ENCODE results near the gene MT1X.

The MT1X gene

DNA sequence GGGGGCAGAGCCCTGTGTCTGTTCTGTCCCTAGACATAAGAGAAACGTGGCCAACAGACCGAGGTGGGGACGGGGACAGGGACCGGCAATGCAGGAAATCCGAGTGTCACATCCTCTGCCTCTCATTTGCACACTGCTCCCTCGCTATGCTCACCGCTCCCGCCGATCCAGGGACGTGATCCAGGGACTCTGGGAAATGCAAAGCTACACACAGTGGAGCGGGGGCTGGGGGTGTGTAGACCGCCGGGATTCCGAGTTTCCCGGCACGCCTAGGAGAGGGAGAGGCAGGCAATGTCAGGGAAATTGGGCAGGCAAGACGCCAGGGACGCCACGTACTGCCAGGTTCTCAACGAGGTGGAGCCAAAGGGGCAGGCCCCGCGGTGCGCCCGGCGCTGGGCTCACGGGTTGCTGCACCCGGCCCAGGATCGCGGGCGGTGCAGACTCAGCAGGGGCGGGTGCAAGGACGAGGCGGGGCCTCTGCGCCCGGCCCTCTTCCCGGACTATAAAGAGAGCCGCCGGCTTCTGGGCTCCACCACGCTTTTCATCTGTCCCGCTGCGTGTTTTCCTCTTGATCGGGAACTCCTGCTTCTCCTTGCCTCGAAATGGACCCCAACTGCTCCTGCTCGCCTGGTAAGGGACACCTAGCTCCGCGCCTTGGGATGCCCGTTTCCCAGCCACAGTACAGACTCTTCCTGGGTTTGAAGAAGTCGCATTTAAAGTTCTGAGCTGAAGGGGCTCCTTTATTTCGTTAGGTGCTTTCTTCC, at the start of gene MT1X:
Gene MT1X (plus strand): TSS at position 532 of the 764 bp plus-strand sequence. CDS start 71 bp downstream, at position 603.
- DNase-seq, result peak; percentile 78 to 81

DNA sequence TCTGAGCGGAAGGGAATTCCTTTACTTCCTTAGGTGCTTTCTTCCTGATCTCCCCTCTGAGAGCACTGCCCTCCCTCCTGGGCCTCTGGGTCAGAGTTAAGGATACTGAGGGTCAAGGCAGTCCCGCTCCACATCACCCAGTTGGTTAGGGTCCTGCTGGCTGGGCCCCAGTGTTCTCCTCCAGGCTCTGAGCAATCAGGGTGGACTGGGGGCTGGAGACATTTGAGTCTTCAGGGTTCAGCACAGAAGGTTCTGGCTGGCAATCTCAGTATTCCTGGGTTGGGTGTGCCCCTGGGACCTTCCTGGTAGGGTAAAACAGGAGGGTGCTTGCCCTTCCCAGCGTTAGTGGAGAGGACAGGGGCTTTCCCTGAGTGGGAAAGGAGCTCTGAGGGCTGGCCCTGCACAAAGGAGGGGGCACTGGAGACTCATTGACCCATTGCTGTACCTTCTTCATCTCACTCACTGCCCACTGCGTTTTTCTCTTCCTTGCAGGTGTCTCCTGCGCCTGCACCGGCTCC, 49.4 kb upstream of the MT1X start:
- no peak for DNase-seq

GRCh38 chr16:56633535-56633934, 48.7 kb upstream of the MT1X start:
- DNase-seq, result no peak

DNA sequence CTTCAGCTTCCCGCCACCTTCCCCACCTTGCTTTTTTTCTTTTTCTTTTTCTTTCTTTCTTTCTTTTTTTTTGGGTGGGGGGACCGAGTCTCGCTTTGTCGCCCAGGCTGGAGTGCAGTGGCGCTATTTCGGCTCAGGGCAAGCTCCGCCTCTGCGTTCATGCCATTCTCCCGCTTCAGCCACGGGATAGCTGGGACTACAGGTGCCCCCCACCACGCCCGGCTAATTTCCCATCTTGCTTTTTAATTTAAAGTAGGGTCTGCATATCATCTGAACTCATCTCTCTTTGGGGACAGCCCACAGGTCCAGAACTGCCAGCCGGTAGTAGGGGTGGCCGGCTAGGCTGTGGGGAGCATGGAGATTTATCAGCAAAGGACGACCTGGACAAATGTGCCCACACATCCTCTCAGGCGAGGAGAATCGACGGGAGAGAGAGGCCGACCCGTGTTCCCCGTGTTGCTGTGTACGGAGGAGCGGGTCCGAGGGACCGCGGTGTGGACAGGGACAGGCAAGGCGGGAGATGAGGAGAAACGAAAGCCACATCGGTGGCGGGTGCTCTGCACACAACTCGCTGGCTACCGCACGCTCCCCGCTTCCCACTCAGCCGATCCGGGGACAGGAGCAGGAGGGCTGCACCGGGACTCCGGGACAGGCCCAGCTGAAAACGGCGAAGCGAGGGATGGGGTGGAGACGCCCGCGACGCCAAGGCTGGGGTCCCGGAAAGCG, 47.4 kb upstream of the MT1X start:
- no peak for DNase-seq

GRCh38 chr16:56635441-56635967, 46.8 kb upstream of the MT1X start:
- DNase-seq, result no peak

DNA sequence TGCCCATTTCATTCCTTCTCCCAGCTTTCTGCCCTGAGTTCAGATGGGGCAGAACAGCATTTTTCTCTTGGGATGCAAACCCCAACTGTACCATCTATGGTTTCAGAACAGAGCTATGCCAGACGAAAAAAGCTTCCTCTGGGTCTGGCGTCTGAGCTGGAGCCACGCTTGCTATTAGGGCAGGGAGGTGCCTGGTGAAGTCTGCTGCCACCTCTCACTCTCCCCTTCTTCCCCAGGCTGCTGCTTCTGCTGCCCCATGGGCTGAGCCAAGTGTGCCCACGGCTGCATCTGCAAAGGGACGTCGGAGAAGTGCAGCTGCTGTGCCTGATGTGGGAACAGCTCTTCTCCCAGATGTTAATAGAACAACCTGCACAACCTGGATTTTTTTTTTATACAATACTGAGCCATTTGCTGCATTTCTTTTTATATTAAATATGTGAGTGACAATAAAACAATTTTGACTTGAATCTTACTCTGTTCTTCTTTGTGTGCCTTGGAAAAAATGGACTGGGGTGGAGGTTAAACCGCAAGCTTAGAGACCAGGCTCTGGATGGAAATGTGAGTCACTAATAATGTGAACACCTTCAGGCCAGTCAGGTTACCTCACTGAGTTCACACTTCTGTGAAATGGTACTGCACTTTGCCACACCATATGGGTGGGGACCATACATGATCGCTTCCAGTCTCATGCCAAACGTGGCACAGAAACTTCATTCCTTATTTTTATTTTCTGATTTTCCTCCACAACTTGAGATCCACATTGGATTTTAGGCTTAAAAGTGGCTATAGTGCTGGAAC, 45.5 kb upstream of the MT1X start:
- no peak for DNase-seq

DNA sequence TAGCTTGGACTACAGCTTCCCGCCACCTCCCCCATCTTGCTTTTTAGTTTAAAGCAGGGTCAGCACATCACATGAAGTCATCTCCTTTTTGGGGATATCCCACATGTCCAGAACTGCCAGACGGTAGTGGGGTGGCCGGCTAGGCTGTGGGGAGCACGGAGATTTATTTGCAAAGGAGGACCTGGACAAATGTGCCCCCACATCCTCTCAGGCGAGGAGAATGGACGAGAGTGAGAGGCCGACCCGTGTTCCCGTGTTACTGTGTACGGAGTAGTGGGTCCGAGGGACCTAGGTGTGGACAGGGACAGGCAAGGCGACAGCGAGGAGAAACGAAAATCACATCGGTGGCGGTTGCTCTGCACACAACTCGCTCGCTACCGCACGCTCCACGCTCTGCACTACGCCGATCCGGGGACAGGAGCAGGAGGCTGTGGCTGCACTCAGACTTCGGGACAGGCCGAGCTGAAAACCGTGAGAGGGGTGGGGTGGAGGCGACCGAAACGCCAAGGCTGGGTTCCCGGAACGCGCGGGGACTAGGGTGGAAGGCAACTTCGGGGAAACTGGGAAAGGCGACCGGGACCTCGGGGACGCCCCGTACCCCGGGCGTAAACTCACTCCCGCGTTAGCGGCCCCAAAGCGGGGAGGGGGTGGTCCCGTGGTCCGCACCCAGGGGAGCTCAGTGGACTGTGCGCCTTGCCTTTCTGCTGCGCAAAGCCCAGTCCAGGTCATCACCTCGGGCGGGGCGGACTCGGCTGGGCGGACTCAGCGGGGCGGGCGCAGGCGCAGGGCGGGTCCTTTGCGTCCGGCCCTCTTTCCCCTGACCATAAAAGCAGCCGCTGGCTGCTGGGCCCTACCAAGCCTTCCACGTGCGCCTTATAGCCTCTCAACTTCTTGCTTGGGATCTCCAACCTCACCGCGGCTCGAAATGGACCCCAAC, 44.2 kb upstream of the MT1X start, which contains the start of gene MT1A:
Gene MT1A (plus strand): TSS at position 853 of the 937 bp plus-strand sequence. CDS start 73 bp downstream, at position 926.
- peak in 1 of 2 donors; percentile 11 for DNase-seq

DNA sequence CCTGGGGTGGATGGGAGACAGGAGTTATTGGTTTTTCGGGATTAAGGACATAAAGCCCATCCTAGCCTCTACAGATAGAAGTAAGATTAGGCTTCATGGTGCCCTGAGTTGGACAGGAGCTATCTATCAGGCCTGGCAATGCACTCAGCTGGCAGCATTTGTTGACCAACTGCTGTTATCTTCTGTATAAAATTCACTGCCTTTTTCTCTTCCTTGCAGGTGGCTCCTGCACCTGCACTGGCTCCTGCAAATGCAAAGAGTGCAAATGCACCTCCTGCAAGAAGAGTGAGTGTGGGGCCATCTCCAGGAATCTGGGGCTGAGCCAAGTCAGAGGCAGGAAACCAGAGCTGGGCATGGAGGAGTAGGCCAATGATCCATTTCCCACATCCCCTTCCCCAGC, 43.2 kb upstream of the MT1X start:
- no peak for DNase-seq

GRCh38 chr16:56640076-56640475, 42.2 kb upstream of the MT1X start:
- no peak for DNase-seq

DNA sequence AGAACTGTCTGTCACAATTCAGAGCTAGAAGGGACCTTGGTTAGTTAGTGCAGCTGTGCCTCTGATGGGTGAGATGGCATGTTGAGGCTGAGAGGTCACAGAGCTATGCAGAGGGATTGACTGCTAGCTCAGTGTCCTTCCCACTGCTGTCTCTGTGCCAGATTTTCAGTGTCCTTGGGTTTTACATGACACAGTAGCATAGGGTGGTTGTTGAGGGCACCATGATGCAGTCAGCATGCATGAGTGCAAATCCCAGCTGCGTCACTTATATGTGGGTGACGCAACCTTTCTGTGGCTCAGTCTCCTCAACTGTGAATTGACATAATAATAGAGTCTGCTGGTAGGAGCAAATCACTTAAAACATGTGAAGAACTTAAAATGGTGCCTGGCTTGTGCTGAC, 41.1 kb upstream of the MT1X start:
- no peak for DNase-seq

GRCh38 chr16:56643080-56643778, 39.0 kb upstream of the MT1X start:
- no peak for DNase-seq

- no peak for DNase-seq
Observed at GRCh38 chr16:56643833-56644232, 38.4 kb upstream of the MT1X start.

DNA sequence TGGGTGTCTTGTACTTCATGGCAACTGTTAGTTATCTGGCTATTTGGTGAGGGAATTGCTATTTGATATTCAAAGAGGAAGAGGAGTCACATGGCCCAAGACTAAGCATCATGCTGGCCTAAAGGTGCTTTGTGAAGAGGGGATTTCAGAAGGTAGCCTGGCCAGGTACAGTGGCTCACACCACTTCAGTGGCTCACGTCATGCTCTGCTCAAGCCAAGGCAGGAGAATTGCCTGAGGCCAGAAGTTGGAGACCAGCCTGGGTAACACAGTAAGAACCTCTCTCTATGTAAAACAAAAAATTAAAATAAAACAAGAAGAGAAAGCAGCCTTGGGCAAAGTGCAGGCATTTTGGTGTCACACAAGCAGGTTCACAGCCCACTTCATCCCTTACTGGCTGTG, 37.0 kb upstream of the MT1X start:
- DNase-seq, result no peak

DNA sequence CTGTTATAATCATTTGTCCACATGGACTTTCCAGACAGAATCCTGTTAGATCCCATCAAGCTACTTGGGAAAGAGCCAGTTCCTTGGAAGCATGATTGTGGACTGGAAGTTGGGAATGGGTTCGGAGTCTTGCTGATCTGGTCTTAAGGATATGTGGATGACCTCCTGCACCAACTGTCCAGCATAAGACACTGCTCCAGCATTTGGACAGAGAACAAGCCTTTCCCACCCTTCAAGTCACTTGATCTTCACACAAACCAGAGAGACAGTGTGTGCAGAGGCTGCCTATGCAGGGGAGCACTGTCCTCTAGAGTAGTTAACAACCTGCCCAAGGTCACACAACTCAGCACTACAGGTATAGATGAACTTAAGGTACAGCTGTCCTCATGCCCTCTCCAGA, 36.4 kb upstream of the MT1X start:
- DNase-seq, result no peak

DNA sequence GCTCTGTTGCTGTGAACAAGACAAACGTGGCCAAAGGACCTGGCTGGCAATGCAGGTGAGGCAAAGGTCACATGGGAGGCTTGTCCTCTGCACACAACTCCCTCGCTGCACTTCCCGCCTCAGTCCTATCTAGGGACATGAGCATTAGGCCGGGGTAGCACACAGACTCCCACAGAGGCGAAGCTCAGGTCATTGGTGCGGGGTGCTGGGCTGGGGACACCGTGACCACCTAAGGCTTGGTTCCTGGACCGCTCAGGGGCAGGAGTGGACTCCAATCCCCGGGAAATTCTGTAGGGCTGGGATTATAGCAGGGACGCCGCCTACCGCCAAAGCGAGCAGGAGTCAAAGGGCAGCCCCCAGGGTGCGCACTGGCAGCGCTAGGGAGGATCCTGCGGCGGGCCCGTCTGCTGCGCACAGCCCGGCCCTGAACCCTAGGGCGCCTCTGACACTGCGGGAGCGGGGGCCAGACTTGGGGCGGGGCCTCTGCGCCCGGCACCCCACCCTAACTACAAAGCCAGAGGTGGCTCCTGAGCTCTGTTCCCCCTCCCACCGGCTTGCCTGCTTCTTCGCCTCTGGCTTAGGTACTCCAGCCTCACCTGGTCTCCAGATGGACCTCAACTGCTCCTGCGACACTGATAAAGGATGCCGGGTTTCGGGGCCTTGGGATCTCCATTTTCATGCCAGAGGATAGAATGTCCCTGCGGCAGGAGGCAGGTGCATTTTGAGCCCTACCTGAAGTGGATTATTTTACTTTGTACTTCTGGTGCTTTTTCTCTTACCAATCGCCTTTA, 34.4 kb upstream of the MT1X start:
- DNase-seq, result no peak

GRCh38 chr16:56649271-56649670, 33.0 kb upstream of the MT1X start:
- no peak for DNase-seq

GRCh38 chr16:56649820-56650219, 32.5 kb upstream of the MT1X start:
- DNase-seq, result no peak

- no peak for DNase-seq
Observed at GRCh38 chr16:56651586-56651985, 30.7 kb upstream of the MT1X start, which contains the start of gene MT1B. Gene MT1B (plus strand): TSS chr16:56651886. CDS start chr16:56651954, 68 bp downstream.

GRCh38 chr16:56652600-56652999, 29.7 kb upstream of the MT1X start:
- no peak for DNase-seq

GRCh38 chr16:56653218-56653617, 29.1 kb upstream of the MT1X start:
- no peak for DNase-seq
